SK-N-DZ (cell line): Measurements from ENCODE around the gene HLF.
"Not testable (repeated sequence)": the region's sequence is repeated elsewhere in the genome, so short reads cannot be mapped to it uniquely, and the experiment has no call there.

Source experiments
- DNase-seq: peaks from one replicate; pipeline ENCODE4 v3.0.0-alpha.2; 2015; ENCODE audit warnings: low spot score

Gene HLF

GRCh38 chr17:55327225-55328088 is 62.7 kb downstream of the HLF start:
- DNase-seq, result no peak

- not testable (repeated sequence) for DNase-seq
Measured at GRCh38 chr17:55328514-55328913, 63.8 kb downstream of the HLF start.

GRCh38 chr17:55330344-55330933 is 65.7 kb downstream of the HLF start:
- DNase-seq, result no peak

- no peak for DNase-seq
Measured at GRCh38 chr17:55332296-55333041, 67.7 kb downstream of the HLF start.

GRCh38 chr17:55334285-55334684 is 69.5 kb downstream of the HLF start:
- DNase-seq, result no peak

DNA sequence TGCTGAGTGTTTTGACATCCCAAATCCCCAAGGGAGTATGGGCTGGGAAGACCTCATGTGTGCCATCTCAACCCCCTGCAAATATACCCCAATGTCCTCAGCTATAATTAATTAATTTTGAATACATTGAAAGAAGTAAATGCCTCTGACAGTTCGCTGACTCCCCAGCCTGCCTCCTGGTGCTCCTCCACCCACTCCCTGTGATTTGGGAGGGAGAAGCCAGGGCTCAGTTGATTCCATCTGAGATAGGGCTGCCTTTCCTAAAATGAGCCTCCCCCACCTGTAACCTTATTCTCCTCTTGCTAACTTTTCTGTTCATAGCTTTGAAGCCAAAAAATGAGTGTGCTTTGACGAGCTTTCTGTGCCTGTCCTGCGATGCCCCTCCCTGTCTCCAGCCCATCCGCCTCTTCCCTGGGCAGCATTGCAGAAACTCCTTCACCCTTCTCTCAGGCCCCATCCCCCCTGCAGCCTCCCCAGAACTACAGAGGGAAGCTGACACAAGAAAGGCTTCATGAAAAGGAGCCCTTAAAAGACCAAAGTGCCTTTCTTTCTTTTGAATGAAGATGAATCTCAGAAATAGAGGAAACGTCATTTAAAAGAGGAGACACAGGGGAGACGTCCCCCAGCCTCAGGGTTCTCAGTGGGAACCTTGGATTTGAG is 70.3 kb downstream of the HLF start:
- DNase-seq, result no peak

- DNase-seq, result no peak
Measured at GRCh38 chr17:55335625-55336024, 70.9 kb downstream of the HLF start.

DNA sequence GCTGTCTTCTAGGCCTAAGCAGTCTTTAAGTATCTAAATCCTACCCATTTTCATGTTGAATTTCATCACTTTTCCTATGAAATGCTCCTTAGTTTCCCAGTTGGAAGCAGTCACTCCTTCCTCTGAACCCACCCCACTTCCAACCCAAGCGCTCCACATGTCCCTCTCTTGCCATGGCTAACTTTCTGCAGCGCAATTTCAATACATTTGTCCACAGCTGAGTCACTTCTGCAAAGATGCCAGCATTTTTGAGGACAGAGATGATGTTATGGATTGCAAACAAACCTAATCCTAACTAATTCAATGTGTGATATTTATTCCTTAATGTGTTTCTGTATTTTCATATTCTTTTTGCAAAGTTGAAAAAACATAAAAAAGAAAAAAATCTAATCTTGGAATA is 71.7 kb downstream of the HLF start:
- DNase-seq, result no peak

DNA sequence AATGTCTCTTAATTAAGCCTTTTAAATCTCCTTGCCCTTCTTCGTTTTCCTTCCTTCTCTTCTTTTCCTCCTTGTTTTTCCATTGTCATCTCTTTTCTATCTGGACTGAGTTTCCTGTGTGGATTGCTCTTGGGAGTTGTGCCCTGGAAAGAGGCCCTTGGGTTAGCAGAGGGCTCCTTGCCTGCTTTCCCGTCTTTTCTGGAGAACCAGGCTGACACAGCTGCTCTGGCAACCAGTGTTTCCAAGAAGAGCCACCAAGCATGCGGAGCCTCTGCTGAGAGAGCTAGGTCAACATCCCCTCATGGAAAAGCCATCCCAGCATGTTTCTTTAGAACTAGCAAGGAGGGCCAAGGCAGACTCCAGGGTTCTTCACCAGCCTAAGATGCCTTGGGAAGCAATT is 75.4 kb downstream of the HLF start:
- DNase-seq, result no peak

- no peak for DNase-seq
Measured at GRCh38 chr17:55340686-55341085, 75.9 kb downstream of the HLF start.

DNA sequence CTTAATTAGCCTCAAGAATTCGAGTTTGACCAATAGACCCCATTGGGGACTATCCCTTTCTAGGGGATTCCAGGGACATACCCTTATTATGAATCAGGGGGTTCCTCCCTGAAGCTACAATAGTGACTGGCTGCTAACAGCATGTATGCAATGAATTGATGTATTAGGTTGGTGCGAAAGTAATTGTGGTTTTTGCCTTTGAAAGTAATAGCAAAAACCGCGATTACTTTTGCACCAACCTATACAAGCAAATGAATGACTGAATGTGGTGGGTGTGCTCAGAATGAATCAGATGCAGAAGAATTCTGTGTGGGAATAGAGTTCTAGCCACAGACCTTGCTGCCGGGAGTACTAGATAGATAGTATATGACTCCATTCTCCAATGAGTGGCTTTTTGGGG is 76.7 kb downstream of the HLF start:
- DNase-seq, result no peak

GRCh38 chr17:55342800-55343585 is 78.2 kb downstream of the HLF start:
- DNase-seq, result no peak

GRCh38 chr17:55343900-55344513 is 79.2 kb downstream of the HLF start:
- no peak for DNase-seq

- peak; percentile 60 for DNase-seq
Measured at GRCh38 chr17:55344514-55344997, 79.8 kb downstream of the HLF start.

- no peak for DNase-seq
Measured at GRCh38 chr17:55345132-55345531, 80.4 kb downstream of the HLF start.

- DNase-seq, result no peak
Measured at GRCh38 chr17:55346658-55347057, 81.9 kb downstream of the HLF start.

DNA sequence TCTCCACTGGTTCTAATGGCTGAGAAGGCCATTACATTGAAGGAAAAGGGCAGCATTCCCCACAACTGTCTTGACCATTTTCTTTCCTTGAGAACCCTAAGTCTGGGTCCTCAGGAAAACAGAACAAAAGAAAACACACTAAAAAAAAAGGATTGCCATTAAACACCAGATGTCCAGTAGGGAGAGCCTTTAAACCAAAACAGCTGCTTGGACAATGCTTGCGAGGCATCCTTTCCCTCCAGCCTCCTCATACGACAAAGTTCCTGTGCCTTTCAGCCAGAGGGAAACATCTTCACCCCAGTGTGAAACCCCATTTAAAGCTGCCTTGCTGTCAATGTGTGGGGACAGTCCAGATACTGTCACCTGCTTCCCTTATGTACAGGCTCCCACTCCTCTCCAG is 82.6 kb downstream of the HLF start:
- DNase-seq, result no peak

DNA sequence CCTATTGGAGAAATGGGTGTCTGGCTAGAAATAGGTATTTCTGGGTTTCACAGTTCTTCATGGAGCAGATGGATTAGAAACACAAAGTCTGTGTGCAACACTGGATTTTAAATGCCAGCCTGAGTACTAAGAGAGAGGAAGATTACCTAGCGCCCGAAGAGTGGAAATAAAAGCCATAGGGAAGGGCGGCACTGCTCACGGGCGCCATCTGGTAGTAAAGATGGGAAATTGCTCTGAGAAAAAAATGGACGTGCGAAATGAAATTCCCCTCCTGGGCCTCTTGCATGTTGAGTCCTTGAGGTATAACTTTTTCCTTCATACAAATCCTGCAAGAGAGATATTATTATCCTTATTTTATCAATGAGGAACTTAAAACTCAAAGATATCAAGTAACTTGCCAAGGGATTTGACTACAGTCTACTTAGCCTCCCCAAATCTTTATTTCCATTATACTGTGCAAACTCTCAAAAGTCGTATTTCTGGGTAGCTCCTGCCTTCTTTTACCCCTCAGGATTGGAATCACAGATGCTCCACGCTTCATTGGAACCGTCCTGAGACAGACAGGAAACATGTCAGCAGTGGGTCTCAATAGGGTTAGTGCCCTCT is 84.1 kb downstream of the HLF start:
- DNase-seq, result peak; percentile 70

GRCh38 chr17:55350825-55351205 is 86.1 kb downstream of the HLF start:
- DNase-seq, result no peak

DNA sequence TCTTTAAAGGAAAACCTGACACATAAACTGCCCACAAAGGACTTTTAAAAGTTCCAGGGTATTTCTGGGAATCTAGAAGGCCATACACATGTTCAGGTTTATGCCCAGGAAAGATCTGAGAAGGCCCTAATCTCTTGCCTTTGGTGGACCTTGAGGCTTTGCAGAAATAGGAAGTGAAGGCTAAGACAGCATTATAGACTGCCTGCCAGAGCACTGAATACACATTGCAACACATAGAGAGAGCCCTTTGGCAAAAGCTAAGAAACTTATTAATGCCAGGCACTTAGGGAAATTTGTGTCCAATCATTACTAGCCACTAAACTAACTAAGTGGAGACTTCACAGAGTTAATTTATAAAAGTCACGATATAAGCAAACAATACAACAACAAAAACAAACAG is 86.5 kb downstream of the HLF start:
- DNase-seq, result no peak
